GM12872 (cell line): ENCODE results near the gene DEFB126.

Experiments used
- TF ChIP-seq, protein P1 (sequence below): IDR thresholded peaks from 3 replicates; pipeline ENCODE4 v1.5.1; 2011; ENCODE audit warnings: low read depth, mild to moderate bottlenecking, low read length, moderate library complexity; ENCODE audit not compliant: insufficient read depth

DEFB126 gene, protein sequence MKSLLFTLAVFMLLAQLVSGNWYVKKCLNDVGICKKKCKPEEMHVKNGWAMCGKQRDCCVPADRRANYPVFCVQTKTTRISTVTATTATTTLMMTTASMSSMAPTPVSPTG

DNA sequence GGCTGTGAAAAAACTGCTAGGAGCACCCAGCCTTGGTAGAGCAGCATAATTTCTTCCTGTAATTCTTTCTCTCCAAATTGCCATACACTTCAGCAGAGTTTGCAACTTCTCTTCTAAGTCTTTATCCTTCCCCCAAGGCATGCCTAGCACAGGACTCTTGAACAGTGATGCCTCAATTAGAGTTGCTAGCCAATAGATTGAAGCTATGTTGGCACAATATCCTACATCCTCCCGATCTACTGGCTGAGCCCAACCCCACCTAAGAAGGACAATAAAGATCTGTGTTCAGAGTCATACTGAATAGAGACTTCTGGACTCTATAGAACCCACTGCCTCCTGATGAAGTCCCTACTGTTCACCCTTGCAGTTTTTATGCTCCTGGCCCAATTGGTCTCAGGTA is at the start of gene DEFB126:
Gene DEFB126, plus strand, starts transcription at position 301 of the 400 bp plus-strand sequence. Its CDS starts 39 bp downstream, at position 340.
- TF ChIP-seq, protein P1, sequence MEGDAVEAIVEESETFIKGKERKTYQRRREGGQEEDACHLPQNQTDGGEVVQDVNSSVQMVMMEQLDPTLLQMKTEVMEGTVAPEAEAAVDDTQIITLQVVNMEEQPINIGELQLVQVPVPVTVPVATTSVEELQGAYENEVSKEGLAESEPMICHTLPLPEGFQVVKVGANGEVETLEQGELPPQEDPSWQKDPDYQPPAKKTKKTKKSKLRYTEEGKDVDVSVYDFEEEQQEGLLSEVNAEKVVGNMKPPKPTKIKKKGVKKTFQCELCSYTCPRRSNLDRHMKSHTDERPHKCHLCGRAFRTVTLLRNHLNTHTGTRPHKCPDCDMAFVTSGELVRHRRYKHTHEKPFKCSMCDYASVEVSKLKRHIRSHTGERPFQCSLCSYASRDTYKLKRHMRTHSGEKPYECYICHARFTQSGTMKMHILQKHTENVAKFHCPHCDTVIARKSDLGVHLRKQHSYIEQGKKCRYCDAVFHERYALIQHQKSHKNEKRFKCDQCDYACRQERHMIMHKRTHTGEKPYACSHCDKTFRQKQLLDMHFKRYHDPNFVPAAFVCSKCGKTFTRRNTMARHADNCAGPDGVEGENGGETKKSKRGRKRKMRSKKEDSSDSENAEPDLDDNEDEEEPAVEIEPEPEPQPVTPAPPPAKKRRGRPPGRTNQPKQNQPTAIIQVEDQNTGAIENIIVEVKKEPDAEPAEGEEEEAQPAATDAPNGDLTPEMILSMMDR: no peak

DNA sequence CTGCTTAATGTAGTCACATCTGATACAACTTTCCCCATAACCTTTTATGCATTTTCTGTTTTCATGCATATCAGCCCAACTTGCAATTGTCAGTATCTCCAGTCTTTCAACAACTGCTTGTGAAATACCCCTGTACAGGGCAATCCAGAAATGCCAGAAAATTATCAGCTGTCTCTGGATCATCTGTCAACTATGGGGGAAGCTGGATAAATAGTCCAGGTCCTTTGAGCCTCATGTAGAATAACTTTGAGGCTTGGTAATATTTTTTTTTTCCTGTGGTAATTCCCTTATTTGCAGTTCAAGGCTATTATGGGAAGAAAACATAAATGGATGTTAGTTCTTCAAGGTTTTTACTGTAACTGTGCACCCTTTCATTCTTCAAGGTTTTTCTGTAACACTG is 48.7 kb upstream of the DEFB126 start:
- TF ChIP-seq, protein P1: no peak

DNA sequence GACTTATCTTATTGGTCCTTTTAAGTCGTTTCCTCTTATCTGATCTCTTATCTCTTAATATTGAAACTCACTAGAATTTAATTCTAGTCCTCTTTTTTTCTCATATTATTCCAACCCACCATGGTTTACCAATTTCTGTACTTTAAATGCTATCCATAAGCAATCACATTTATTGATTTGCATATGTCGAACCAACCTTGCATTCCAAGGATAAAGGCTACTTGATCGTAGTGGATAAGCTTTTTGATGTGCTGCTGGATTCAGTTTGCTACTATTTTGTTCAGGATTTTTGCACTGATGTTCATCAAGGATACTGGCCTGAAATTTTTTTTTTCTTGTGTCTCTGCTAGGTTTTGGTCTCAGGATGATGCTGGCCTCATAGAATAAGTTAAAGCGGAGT is 47.2 kb upstream of the DEFB126 start:
- TF ChIP-seq, protein P1: no peak

DNA sequence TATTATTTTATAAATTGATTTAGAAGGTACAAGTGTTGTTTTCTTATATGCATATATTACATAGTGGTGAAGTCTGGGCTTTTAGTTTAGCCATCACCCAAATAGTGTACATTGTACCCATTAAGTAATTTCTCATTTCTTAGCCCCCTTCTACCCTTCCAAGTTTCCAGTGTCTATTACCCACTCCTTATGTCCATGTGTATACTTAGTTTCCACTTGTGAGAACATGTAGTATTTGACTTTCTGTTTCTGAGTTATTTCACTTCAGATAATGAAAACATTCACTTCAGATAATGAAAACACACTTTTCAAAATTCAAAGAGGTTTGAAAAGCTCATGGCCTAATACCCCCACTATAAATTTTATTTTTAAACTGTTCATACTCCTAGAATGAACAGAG is 40.4 kb upstream of the DEFB126 start:
- TF ChIP-seq, protein P1: no peak

DNA sequence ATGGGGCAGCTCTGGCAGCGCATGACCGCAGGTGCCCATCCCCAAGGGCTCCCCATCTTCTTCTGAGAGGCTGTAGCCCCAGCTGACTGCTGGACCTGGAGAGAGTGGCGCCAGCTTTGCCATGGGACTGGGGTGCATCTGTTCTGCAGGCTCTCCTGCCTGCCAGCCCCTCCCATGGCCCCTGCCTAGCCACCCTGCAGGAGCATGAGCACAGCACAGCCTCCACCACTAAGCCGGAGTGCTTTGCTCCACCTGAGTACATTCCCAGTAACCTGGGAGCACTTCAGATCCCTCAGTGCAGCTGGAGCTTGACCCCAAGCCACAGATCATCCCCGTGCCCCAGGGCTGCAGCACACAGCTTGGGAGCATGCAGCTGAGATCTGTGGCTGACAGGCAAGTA is 38.9 kb upstream of the DEFB126 start:
- TF ChIP-seq, protein P1: no peak

DNA sequence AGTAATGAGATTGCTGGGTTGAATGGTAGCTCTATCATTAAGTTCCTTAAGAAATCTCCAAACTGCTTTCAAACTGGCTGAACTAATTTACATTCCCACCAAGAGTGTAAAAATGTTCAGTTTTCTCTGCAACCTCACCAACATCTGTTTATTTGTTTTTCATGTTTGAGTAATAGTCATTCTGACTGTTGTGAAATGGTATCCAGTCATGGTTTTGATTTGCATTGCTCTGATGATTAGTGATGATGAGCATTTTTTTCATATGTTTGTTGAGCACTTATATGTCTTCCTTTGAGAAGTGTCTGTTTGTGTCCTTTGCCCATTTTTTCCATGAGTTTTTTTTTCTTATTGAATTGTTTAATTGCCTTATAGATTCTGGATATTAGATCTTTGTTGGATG is 30.0 kb upstream of the DEFB126 start:
- TF ChIP-seq, protein P1: no peak

DNA sequence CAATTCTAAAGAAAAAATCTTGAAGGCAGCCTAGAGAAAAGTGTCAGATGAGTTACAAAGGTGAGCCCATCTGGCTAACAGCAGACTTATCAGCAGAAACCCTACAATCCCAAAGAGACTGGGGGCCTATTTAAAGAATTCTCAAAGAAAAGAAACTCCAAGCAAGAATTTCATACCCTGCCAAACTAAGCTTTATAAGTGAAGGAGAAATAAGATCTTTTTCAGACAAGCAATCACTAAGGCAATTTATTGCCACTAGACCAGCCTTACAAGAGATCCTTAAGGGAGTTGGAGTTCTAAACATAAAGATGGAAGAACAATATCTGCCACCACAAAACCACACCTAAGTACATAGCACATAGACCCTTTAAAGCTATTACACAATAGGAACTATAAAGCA is 24.9 kb upstream of the DEFB126 start:
- TF ChIP-seq, protein P1: no peak
